Ascending aorta (tissue), 2 donors: Measurements from ENCODE around the gene MEST. TPM values are rescaled to one million over a fixed set of nuclear protein-coding genes. Genes with fewer than 3 reads are reported as not detected.

Source experiments
- DNase-seq, 2 donors: peaks; one replicate each; pipeline ENCODE4 v3.0.0-alpha.2; 2019; ENCODE audit warnings: low spot score in 2 of 2
- H3K27ac ChIP-seq, 2 donors: fragments of 200-600 bp; sonication (generic); one replicate each; pipeline ENCODE4 v1.5.1; 2016 to 2017; ENCODE audit warnings: mild to moderate bottlenecking in 1 of 2
- H3K27me3 ChIP-seq: fragments of 200-600 bp; sonication (generic); one replicate; pipeline ENCODE4 v1.5.1; 2017
- H3K36me3 ChIP-seq, 2 donors: fragments of 200-600 bp; sonication (generic); one replicate each; pipeline ENCODE4 v1.5.1; 2016
- H3K4me1 ChIP-seq, 2 donors: fragments of 200-600 bp; sonication (generic); one replicate each; pipeline ENCODE4 v1.5.1; 2016 to 2017; ENCODE audit warnings: mild to moderate bottlenecking in 1 of 2
- H3K4me3 ChIP-seq, 2 donors: fragments of 200-600 bp; sonication (generic); one replicate each; pipeline ENCODE4 v1.5.1; 2016 to 2017; ENCODE audit warnings: mild to moderate bottlenecking in 1 of 2
- H3K9me3 ChIP-seq, 2 donors: fragments of 200-600 bp; sonication (generic); one replicate each; pipeline ENCODE4 v1.5.1; 2016
- CTCF ChIP-seq, 3 experiments: fragments of 200-600 bp in 2 of 3; fragments of 450-650 bp in 1 of 3; sonication (generic) in 2 of 3; IDR thresholded peaks; one replicate each; pipeline ENCODE4 v1.5.1; 2016 to 2019; ENCODE audit warnings: antibody characterized with exemption in 3 of 3, mild to moderate bottlenecking in 1 of 3, moderate library complexity in 1 of 3
- intact Hi-C: fragments of 100-400 bp; cut with DNase I; formaldehyde crosslinking; loops from one replicate; pipeline ENCODE4 v1.15.1; 2023
- total RNA-seq: library from RNA; depleted of rRNA; stranded (reverse); fragments of >200 nt; gene quantifications from one replicate; pipeline ENCODE4 v1.1.0, GENCODE V29; 2016

Gene MEST
- total RNA-seq, 1 donor from 2014 or later: 6.9 TPM

DNA sequence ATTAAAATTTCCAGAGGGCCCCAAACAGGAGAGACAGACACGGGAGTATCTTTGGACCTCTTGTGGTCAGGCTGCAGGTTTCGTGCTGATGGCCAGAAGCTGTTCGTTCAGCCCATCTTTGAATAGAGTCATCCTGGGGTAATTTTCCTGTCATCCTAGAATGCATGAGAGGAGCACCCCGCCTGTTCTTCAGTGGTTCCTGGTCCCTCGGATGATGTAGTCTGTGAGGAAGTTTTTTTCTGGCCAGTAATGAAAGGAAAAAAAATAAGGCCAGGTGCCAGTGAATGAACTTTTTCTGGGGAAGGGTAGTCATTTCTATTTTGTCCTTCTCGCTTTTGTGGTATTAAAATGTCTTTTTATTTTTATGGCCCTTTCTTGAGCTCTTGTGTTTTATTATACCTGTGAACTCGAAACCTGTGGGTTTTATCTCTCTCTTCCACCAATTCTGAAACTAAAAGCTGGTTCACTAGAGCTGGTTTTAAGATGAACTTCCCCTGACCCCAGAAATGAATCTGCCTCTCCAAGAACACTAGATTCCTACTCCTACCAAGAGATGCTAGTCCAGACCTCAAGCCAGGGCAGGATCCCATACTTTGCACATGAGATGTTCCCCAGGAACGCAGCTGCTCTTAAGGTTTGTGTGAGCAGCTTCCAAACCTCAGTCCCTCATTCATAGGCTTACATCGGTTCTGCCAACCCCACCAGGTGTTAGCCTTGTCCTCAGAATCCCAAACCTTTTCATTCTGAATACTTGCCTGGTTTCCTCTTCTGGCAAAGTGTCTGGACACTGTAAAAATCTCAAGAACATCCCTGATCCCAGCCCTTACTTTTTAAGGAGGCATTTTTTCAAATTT is 15.4 kb upstream of the MEST start:
- Histone ChIP-seq H3K4me3 (no peak overlapping the region), H3K36me3 (no peaks in the 10 kb centered on the region), H3K27me3 (no peaks in the 10 kb centered on the region), H3K4me1 (no peaks in the 10 kb centered on the region), H3K9me3 (peaks cover 0 to 7% of the 10 kb centered on the region in 2 donors), H3K27ac (no peak overlapping the region)
- no peak for DNase-seq
- intact Hi-C loops: no loop called here
- no peak for TF ChIP-seq CTCF (IDR thresholded peaks at IDR 0.05)

DNA sequence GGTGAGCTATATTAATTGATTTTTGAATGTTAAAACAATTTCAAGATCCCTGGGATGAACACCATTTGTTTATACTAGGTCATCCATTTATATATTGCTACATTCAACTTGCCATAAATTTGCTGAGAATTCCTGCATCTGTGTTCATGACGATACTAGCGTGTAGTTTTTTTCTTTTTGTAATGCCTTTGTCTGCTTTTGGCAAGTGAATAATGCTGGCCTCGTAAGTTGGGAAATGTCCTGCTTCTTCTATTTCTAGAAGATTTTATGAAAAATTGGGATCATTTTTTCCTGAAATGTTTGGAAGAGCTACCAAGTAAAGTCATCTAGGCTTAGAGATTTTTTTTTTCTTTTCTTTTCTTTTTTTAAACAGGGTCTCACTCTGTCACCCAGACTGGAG is 12.9 kb upstream of the MEST start:
- no peak for TF ChIP-seq CTCF (IDR thresholded peaks at IDR 0.05)
- Histone ChIP-seq H3K27me3 (no peaks in the 10 kb centered on the region), H3K27ac (no peak overlapping the region), H3K4me1 (no peaks in the 10 kb centered on the region), H3K9me3 (peaks cover 0 to 7% of the 10 kb centered on the region in 2 donors), H3K4me3 (no peak overlapping the region), H3K36me3 (no peaks in the 10 kb centered on the region)
- DNase-seq: no peak
- intact Hi-C loops: no loop called here

- Histone ChIP-seq H3K27me3 (no peaks in the 10 kb centered on the region), H3K36me3 (no peaks in the 10 kb centered on the region), H3K4me3 (no peak overlapping the region), H3K9me3 (peaks cover 0 to 7% of the 10 kb centered on the region in 2 donors), H3K27ac (no peak overlapping the region), H3K4me1 (no peaks in the 10 kb centered on the region)
- intact Hi-C loops: no loop called here
- TF ChIP-seq CTCF (IDR thresholded peaks at IDR 0.05): no peak
- no peak for DNase-seq
Measured at GRCh38 chr7:130479716-130480400, 12.0 kb upstream of the MEST start.

DNA sequence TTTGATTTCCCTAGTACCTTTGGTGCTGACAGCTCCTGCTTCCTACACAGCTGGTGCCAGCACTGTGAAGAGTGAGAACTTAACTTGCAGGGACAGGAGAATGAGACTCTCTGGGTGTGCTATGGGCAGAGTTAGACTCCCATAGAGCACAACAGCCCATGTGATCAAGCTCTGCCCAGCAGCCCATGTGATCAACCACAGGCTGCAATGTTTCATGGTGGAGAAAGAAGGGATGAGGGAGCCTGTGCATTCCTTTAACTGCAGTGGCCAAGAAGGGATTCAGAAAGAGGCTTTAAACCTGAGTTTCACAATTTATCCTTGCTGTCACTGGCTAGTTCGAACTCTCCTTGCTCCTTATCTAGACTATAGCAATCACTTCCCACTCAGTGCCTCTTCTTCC is 10.0 kb upstream of the MEST start:
- intact Hi-C loops: no loop called here
- Histone ChIP-seq H3K4me1 (peaks cover 0 to 3% of the 10 kb centered on the region in 2 donors), H3K4me3 (no peak overlapping the region), H3K9me3 (peaks cover 0 to 7% of the 10 kb centered on the region in 2 donors), H3K27me3 (no peaks in the 10 kb centered on the region), H3K27ac (no peak overlapping the region), H3K36me3 (no peaks in the 10 kb centered on the region)
- no peak for TF ChIP-seq CTCF (IDR thresholded peaks at IDR 0.05)
- DNase-seq: no peak

GRCh38 chr7:130483031-130483430 is 8.9 kb upstream of the MEST start:
- H3K27me3 ChIP-seq: no peaks in the 10 kb centered on the region
- no peak for TF ChIP-seq CTCF (IDR thresholded peaks at IDR 0.05)
- H3K4me3 ChIP-seq: no peak overlapping the region
- no peak for DNase-seq
- no peak overlapping the region for H3K27ac ChIP-seq
- intact Hi-C loops: no loop called here
- H3K4me1 ChIP-seq: peaks cover 0 to 3% of the 10 kb centered on the region in 2 donors
- H3K9me3 ChIP-seq: peaks cover 0 to 7% of the 10 kb centered on the region in 2 donors
- no peaks in the 10 kb centered on the region for H3K36me3 ChIP-seq
